ENCODE data around the gene LRRC71.

LRRC71 gene

GRCh38 chr1:156904187-156904959 lies 16.1 kb upstream of the LRRC71 start:
- H3K4me1 ChIP-seq = peaks cover 19% of the 10 kb centered on the region

GRCh38 chr1:156905176-156905575 lies 15.3 kb upstream of the LRRC71 start:
- Histone ChIP-seq H3K27ac (no peak overlapping the region), H3K9ac (no peak overlapping the region), H3K9me3 (peaks cover 9% of the 10 kb centered on the region)

More at GRCh38 chr1:156904187-156904959, 16.1 kb upstream of the LRRC71 start:
- H3K9ac ChIP-seq = no peak overlapping the region
- no peak overlapping the region for H3K4me2 ChIP-seq
- peaks cover 9% of the 10 kb centered on the region for H3K9me3 ChIP-seq
- TF ChIP-seq Cebpa-rat (IDR thresholded peaks at IDR 0.05) = no peak
- H3K4me3 ChIP-seq = no peak overlapping the region
- no peak overlapping the region for H3K27ac ChIP-seq
- H3K36me3 ChIP-seq = no peaks in the 10 kb centered on the region
- H3K27me3 ChIP-seq = peaks cover 2% of the 10 kb centered on the region; the same call in 1 of the 2 replicates
- no peaks in the 10 kb centered on the region for H4K20me1 ChIP-seq

GRCh38 chr1:156905651-156906050 lies 14.8 kb upstream of the LRRC71 start:
- TF ChIP-seq Cebpa-rat (IDR thresholded peaks at IDR 0.05) = no peak
- H3K27ac ChIP-seq = no peak overlapping the region
- no peaks in the 10 kb centered on the region for H4K20me1 ChIP-seq
- no peaks in the 10 kb centered on the region for H3K27me3 ChIP-seq
- H3K9ac ChIP-seq = no peak overlapping the region
- H3K4me3 ChIP-seq = no peak overlapping the region
- peaks cover 9% of the 10 kb centered on the region for H3K9me3 ChIP-seq
- no peak overlapping the region for H3K4me2 ChIP-seq
- H3K4me1 ChIP-seq = peaks cover 19% of the 10 kb centered on the region
- H3K36me3 ChIP-seq = no peaks in the 10 kb centered on the region

More at GRCh38 chr1:156905176-156905575, 15.3 kb upstream of the LRRC71 start:
- no peak for TF ChIP-seq Cebpa-rat (IDR thresholded peaks at IDR 0.05)
- no peaks in the 10 kb centered on the region for H3K27me3 ChIP-seq
- H3K36me3 ChIP-seq = no peaks in the 10 kb centered on the region
- no peaks in the 10 kb centered on the region for H4K20me1 ChIP-seq
- no peak overlapping the region for H3K4me3 ChIP-seq
- peaks cover 19% of the 10 kb centered on the region for H3K4me1 ChIP-seq
- H3K4me2 ChIP-seq = no peak overlapping the region

GRCh38 chr1:156906206-156906906 lies 14.1 kb upstream of the LRRC71 start:
- H3K4me2 ChIP-seq = no peak overlapping the region; the same call in 1 of the 2 replicates

GRCh38 chr1:156908541-156908940 lies 11.9 kb upstream of the LRRC71 start:
- Histone ChIP-seq H3K9ac (no peak overlapping the region), H3K36me3 (no peaks in the 10 kb centered on the region), H3K27me3 (no peaks in the 10 kb centered on the region), H4K20me1 (no peaks in the 10 kb centered on the region), H3K4me2 (no peak overlapping the region), H3K4me3 (no peak overlapping the region), H3K4me1 (peaks cover 21% of the 10 kb centered on the region), H3K9me3 (peaks cover 9% of the 10 kb centered on the region), H3K27ac (no peak overlapping the region)
- TF ChIP-seq Cebpa-rat (IDR thresholded peaks at IDR 0.05) = no peak

More at GRCh38 chr1:156906206-156906906, 14.1 kb upstream of the LRRC71 start:
- Histone ChIP-seq H3K9me3 (peaks cover 9% of the 10 kb centered on the region), H3K27ac (no peak overlapping the region), H3K27me3 (no peaks in the 10 kb centered on the region), H3K4me1 (peaks cover 19% of the 10 kb centered on the region), H3K4me3 (no peak overlapping the region), H3K36me3 (no peaks in the 10 kb centered on the region), H3K9ac (no peak overlapping the region), H4K20me1 (no peaks in the 10 kb centered on the region)
- no peak for TF ChIP-seq Cebpa-rat (IDR thresholded peaks at IDR 0.05)

- Histone ChIP-seq H3K9me3 (peaks cover 9% of the 10 kb centered on the region), H3K27me3 (no peaks in the 10 kb centered on the region), H4K20me1 (no peaks in the 10 kb centered on the region), H3K4me3 (no peak overlapping the region), H3K9ac (no peak overlapping the region), H3K4me2 (no peak overlapping the region), H3K27ac (no peak overlapping the region), H3K4me1 (peaks cover 21% of the 10 kb centered on the region), H3K36me3 (no peaks in the 10 kb centered on the region)
- TF ChIP-seq Cebpa-rat (IDR thresholded peaks at IDR 0.05) = no peak
Observed at GRCh38 chr1:156908955-156909354, 11.5 kb upstream of the LRRC71 start.

- no peak overlapping the region for H3K4me3 ChIP-seq
- peaks cover 21% of the 10 kb centered on the region for H3K4me1 ChIP-seq
- no peaks in the 10 kb centered on the region for H3K36me3 ChIP-seq
- H3K4me2 ChIP-seq = no peak overlapping the region
- H4K20me1 ChIP-seq = no peaks in the 10 kb centered on the region
- TF ChIP-seq Cebpa-rat (IDR thresholded peaks at IDR 0.05) = no peak
- H3K27ac ChIP-seq = no peak overlapping the region
- H3K27me3 ChIP-seq = no peaks in the 10 kb centered on the region
- peaks cover 9% of the 10 kb centered on the region for H3K9me3 ChIP-seq
- no peak overlapping the region for H3K9ac ChIP-seq
Observed at GRCh38 chr1:156909671-156910070, 10.8 kb upstream of the LRRC71 start.

- Histone ChIP-seq H3K36me3 (no peaks in the 10 kb centered on the region), H3K9ac (no peak overlapping the region), H3K27me3 (no peaks in the 10 kb centered on the region), H4K20me1 (no peaks in the 10 kb centered on the region), H3K9me3 (peaks cover 9% of the 10 kb centered on the region), H3K4me2 (no peak overlapping the region), H3K4me3 (no peak overlapping the region), H3K4me1 (peaks cover 21% of the 10 kb centered on the region), H3K27ac (no peak overlapping the region)
- TF ChIP-seq Cebpa-rat (IDR thresholded peaks at IDR 0.05) = no peak
Observed at GRCh38 chr1:156910309-156910782, 10.1 kb upstream of the LRRC71 start.

- H3K9me3 ChIP-seq = peaks cover under 1% of the 10 kb centered on the region; the same call in 1 of the 2 replicates
- H4K20me1 ChIP-seq = no peaks in the 10 kb centered on the region
- peaks cover 21% of the 10 kb centered on the region for H3K4me1 ChIP-seq
- H3K4me2 ChIP-seq = peak overlapping the region; percentile 26
- H3K36me3 ChIP-seq = no peaks in the 10 kb centered on the region
- no peak overlapping the region for H3K9ac ChIP-seq
- TF ChIP-seq Cebpa-rat (IDR thresholded peaks at IDR 0.05) = no peak
- H3K27me3 ChIP-seq = no peaks in the 10 kb centered on the region
- H3K27ac ChIP-seq = no peak overlapping the region
- H3K4me3 ChIP-seq = no peak overlapping the region
Observed at GRCh38 chr1:156911577-156912298, 8.7 kb upstream of the LRRC71 start.

Measured in BLaER1 (cell line).